ENCODE measurements around the gene INO80D.

INO80D gene

GRCh38 chr2:205948496-205948837 is 137.5 kb downstream of the INO80D start:
- no peak overlapping the region for H3K4me3 ChIP-seq
- no peak overlapping the region for H3K27ac ChIP-seq

GRCh38 chr2:205947621-205948495 is 138.1 kb downstream of the INO80D start:
- no peak overlapping the region for H3K27ac ChIP-seq
- no peak overlapping the region for H3K4me3 ChIP-seq

GRCh38 chr2:205946226-205946625 is 139.7 kb downstream of the INO80D start:
- Histone ChIP-seq H3K4me3 (no peak overlapping the region), H3K27ac (no peak overlapping the region)

Measured in skin epidermis (tissue), 12 donors.